ENCODE data around the gene OXER1.

DNA sequence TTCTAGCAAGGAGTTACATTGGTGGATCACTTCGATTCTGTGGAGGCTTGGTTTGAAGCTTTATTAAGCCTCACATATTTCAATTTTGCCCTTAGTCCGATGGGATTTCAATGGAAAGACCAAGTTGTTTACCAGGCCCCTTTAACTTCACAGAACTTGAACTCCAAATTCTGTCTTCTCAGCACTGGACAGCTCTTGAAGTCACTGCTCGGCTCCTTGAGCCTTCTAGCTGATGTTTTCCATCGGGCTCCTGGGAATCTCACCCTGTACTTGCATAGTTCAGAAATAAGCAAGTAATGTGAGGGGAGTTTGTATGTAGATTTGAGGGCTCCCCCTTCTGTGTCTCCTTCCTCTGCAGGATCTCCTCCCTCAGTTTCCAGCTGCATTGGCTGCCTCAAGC lies 15.1 kb downstream of the OXER1 start:
- TF ChIP-seq, protein P1, sequence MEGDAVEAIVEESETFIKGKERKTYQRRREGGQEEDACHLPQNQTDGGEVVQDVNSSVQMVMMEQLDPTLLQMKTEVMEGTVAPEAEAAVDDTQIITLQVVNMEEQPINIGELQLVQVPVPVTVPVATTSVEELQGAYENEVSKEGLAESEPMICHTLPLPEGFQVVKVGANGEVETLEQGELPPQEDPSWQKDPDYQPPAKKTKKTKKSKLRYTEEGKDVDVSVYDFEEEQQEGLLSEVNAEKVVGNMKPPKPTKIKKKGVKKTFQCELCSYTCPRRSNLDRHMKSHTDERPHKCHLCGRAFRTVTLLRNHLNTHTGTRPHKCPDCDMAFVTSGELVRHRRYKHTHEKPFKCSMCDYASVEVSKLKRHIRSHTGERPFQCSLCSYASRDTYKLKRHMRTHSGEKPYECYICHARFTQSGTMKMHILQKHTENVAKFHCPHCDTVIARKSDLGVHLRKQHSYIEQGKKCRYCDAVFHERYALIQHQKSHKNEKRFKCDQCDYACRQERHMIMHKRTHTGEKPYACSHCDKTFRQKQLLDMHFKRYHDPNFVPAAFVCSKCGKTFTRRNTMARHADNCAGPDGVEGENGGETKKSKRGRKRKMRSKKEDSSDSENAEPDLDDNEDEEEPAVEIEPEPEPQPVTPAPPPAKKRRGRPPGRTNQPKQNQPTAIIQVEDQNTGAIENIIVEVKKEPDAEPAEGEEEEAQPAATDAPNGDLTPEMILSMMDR (conservative IDR thresholded peaks at IDR 0.05): no peak
- TF ChIP-seq ZFX (IDR thresholded peaks at IDR 0.05): no peak

Data from C4-2B (cell line).